ENCODE data around the gene ABLIM2.

Gene ABLIM2

GRCh38 chr4:8040607-8041006 is 118.0 kb downstream of the ABLIM2 start:
- no peak for DNase-seq

DNA sequence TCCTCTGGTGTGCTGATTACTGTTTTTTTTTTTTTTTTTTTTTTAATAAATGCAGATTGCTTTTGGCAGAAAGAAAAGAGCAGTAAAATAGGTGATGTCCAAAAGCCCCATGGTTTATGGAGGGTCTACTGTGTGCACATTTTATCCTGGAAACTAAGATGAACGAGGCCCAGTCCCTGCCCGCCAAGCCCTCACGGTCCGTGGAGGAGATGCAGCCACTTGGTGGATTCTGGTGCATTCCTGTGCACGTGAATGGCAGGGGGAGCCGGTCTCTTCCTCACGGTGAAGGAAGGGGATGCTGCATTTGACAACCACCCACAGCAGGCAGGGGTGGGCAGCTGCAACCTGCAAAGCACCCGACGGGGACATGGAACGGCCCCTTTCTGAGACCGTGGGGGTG is 118.8 kb downstream of the ABLIM2 start:
- no peak for DNase-seq

- no peak for DNase-seq
Measured at GRCh38 chr4:8039290-8039689, 119.3 kb downstream of the ABLIM2 start.

- no peak for DNase-seq
Measured at GRCh38 chr4:8038719-8039251, 119.8 kb downstream of the ABLIM2 start.

- DNase-seq = no peak
Measured at GRCh38 chr4:8038083-8038482, 120.5 kb downstream of the ABLIM2 start.

DNA sequence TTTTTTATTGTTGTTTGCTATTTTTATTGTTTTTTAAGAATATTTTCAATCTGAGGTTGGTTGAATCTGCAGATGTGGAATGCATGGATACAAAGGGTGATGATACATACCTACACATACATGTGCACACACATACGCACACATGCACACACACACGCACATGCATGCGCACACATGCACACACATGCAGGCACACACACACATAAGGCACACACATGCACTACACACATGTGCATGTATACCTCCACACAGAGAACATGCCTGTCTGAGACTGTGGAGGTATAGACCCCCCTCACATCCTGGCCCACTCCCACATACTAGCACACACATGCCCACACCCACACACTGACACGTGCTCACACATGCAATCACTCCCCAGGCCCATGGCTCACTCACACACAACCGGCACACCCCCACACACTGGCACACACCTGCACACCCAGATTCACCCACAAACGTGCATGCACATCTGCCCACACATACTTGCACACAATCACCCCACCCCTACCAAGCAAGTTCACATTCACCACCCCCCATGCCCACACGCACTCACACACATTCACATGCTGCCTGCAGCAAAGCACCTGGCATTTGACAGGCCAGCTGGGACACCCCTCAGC is 121.4 kb downstream of the ABLIM2 start:
- no peak for DNase-seq

DNA sequence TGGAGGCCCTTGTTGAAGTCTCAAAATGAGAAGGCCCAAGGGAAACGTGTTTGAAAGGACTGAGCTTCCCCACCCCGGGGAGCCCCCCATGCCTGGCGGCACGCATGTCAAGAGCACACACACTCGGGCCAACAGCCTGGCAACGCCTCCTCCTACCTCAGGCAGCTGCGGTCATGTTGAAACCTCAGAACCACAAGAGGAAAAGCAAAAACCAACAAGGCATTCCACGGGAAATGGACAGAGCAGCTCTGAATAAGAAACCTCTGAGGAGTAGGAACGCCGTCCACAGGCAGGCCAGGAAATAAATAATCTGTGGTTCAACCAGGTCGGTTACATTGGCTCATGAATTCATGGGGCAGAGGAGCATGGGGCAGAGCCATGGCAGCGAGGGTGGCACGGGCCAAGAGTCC is 123.2 kb downstream of the ABLIM2 start:
- DNase-seq = no peak

DNA sequence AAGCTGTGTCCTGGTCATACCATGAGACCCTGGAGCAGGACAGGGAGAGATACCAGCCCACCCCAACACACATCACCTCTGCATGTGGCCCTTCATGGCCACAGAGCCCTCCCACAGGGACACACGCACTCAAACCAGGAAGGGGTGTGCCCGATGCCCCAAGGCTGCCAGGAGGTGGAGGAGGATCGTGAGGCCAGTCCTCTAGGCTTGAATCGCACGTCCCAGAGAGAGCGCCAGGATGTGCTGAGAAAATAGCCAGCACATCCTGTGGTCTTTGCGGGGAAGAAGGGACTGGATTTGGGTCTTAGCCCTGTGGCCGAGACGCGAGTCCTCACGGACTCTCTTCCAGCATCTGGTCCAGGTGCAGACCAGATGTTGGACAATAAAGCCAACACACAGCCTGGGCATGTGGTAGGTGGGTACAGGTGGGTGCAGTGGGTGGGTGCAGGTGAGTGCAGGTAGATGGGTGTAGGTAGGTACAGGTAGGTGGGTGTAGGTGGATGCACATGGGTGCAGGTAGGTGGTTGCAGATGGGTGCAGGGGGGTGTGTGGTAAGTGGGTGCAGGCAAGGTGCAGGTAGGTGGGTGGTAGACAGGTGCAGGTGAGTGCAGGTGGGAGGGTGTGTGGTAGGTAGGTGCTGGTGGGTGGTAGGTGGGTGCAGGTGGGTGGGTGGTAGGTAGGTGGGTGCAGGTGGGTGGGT is 124.6 kb downstream of the ABLIM2 start:
- DNase-seq = no peak

DNA sequence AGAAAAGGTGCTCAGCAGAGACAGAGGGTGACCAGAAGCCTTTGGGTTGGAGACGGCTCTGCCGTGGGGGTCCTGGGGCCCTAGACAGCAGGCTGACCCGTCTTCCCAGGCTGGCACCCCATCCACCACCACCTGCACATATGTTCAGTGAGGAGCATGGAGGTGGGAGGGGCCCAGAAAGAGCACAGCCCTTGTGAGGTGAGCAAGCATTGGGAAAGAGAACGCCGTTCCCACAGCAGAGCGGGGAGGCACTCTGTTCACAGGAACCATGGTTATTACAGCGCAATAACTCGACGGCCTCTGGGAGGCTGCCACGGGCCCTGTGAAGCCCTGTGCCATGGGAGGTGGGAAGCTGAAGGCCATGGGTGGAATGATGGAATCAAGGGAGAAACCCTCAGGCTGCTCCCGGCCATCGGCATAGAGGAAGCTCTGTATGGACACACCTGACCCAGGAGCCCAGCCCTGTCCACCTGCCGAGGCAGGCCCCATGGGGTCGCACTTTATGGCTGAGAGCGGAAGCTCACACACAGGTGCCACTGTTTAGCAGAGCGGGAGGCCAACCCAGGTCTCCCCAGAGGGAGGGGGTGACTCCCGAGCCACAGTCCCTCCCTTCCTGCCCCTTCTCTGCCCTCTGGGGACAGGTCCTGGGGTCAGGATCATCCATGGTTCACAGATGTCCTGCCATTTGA is 125.4 kb downstream of the ABLIM2 start:
- DNase-seq = no peak

GRCh38 chr4:8032381-8032780 is 126.2 kb downstream of the ABLIM2 start:
- DNase-seq = no peak

GRCh38 chr4:8030121-8030781 is 128.4 kb downstream of the ABLIM2 start:
- no peak for DNase-seq

GRCh38 chr4:8029689-8030088 is 128.9 kb downstream of the ABLIM2 start:
- DNase-seq = no peak

DNA sequence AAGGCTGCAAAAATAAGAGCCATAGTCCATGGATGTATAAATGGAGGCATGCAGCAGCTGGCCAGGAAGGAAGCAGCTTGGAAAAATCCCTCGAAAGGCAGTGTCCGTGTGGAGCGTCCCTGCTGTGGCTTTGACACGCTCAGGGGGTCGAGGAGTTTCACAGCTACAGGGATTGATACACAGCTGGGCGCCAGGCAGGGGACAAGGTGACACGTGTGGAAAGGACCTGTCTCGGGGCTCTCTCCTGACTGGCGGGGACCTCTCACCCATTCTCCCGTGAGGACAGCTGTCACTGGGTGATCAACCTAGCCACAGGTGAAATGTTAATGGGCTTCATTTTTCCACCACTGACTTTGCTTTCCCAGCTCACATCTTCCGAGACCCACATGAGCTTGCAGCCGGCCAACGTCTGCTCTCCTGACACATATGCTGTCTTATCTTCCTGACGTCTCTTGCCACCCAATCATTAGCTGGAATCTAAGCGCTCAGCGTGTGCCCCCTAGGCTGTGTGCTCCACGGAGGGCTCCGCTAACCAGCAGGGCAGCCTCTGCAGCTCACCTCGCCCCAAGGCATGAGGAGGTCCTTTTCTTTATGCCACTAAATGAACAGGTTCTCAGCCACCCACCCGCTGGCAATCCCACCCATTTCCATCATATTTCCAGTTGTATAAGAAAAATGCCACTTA is 129.6 kb downstream of the ABLIM2 start:
- no peak for DNase-seq

DNA sequence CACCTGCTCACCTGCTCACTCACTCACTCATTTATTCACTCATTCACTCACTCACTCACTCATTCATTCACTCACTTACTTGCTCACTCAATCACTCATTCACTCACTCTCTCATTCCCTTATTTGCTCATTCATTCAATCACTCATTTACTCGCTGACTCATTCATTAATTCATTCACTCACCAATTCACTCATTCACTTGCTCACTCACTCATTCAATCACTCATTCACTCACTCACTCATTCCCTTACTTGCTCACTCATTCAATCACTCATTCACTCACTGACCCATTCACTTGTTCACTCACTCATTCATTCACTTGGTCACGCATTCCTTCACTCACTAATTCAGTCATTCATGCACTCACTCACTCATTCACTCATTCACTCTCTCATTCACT is 130.2 kb downstream of the ABLIM2 start:
- DNase-seq = no peak

- no peak for DNase-seq
Measured at GRCh38 chr4:8026453-8026852, 132.2 kb downstream of the ABLIM2 start.

DNA sequence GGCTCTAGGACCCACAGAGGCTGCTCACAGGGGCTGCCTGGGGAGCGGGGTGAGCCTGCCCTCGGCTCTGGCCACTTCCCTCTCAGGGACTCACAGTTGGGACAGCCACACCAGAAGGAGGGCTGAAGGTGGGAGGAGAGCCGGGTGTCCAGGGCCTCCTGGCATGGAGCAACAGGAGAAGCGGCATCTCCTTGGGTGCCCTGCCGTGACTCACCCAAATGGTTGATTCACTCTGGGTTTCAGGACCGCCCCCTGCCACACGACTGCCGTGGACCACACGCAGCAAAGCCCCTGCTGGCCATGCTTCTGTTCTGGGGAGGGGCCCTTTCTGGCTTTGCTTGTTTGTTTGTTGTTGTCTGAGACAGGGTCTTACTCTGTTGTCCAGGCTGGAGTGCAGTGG is 132.9 kb downstream of the ABLIM2 start:
- DNase-seq = no peak

GRCh38 chr4:8024073-8024786 is 134.4 kb downstream of the ABLIM2 start:
- DNase-seq = no peak

- DNase-seq = no peak
Measured at GRCh38 chr4:8023696-8024033, 134.9 kb downstream of the ABLIM2 start.

- no peak for DNase-seq
Measured at GRCh38 chr4:8022767-8023695, 135.6 kb downstream of the ABLIM2 start.

- DNase-seq = no peak
Measured at GRCh38 chr4:8021796-8022195, 136.8 kb downstream of the ABLIM2 start.
